SJSA1 (cell line): ENCODE results near the gene KCTD1. TPM values are rescaled to one million over a fixed set of nuclear protein-coding genes. Genes with fewer than 3 reads are reported as not detected.
A peak's percentile ranks its signal among the peaks of the same experiment; 100 is the strongest.

ENCODE experiments used
- DNase-seq, 2 experiments: peaks; one replicate each; pipeline ENCODE4 v3.0.0-alpha.2; 2015 to 2020; ENCODE audit warnings: low spot score in 2 of 2, low read depth in 1 of 2
- H3K27ac ChIP-seq: fragments of 250-450 bp; sonication (Bioruptor Pico); 2 replicates; pipeline ENCODE4 v1.5.1; 2020; ENCODE audit warnings: mild to moderate bottlenecking, moderate library complexity
- H3K27me3 ChIP-seq: fragments of 250-450 bp; sonication (Bioruptor Pico); replicated peaks from 2 replicates; pipeline ENCODE4 v1.5.1; 2020; ENCODE audit warnings: mild to moderate bottlenecking, moderate library complexity
- H3K36me3 ChIP-seq: fragments of 250-450 bp; sonication (Bioruptor Pico); 2 replicates; pipeline ENCODE4 v1.5.1; 2020; ENCODE audit warnings: mild to moderate bottlenecking
- H3K4me1 ChIP-seq: fragments of 250-450 bp; sonication (Bioruptor Pico); replicated peaks from 2 replicates; pipeline ENCODE4 v1.6.1; 2021; ENCODE audit warnings: mild to moderate bottlenecking
- H3K4me3 ChIP-seq: fragments of 250-450 bp; sonication (Bioruptor Pico); 2 replicates; pipeline ENCODE4 v1.5.1; 2020; ENCODE audit warnings: mild to moderate bottlenecking
- H3K9me3 ChIP-seq: fragments of 250-450 bp; sonication (Bioruptor Pico); replicated peaks from 2 replicates; pipeline ENCODE4 v1.5.1; 2020; ENCODE audit warnings: mild to moderate bottlenecking
- total RNA-seq: library from RNA; depleted of rRNA; stranded (reverse); fragments of >200 nt; shearing (Covaris generic); gene quantifications from 2 replicates; pipeline ENCODE4 v1.2.3, GENCODE V29; 2014

KCTD1 gene
- total RNA-seq, 1 experiment from 2014 or later, result 10.8 TPM

GRCh38 chr18:26493021-26493420 lies 55.3 kb downstream of the KCTD1 start:
- Histone ChIP-seq H3K4me3 (no peak overlapping the region), H3K4me1 (no peaks in the 10 kb centered on the region), H3K27me3 (no peaks in the 10 kb centered on the region), H3K9me3 (no peaks in the 10 kb centered on the region), H3K36me3 (0 out of 2 replicates have a peak, but pooled peaks cover 2% of the 10 kb centered on the region), H3K27ac (no peak overlapping the region)
- no peak for DNase-seq

GRCh38 chr18:26491194-26491816 lies 57.0 kb downstream of the KCTD1 start:
- no peaks in the 10 kb centered on the region for H3K27me3 ChIP-seq
- H3K27ac ChIP-seq, result no peak overlapping the region
- H3K36me3 ChIP-seq, result no peaks in the 10 kb centered on the region
- no peak for DNase-seq
- H3K4me3 ChIP-seq, result no peak overlapping the region
- no peaks in the 10 kb centered on the region for H3K9me3 ChIP-seq
- H3K4me1 ChIP-seq, result no peaks in the 10 kb centered on the region

DNA sequence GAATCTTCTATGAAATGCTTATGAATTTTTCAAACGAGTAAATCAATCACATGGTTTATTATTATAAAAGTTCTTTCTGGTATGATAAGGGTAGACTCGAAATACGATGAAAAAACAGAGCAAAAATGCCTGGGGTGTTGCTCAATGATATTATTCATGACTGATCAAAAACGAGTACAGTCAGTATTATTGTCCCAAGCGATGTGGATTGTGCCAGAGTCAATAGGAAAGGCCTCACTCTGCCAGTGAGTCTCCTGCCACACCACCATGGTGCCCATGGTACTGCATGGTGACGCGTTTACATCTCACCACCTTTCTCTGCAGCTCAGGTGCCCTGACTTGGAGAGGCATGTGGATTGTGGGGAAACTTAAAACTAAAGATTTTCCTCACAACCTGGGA lies 58.5 kb downstream of the KCTD1 start:
- Histone ChIP-seq H3K9me3 (no peaks in the 10 kb centered on the region), H3K4me1 (no peaks in the 10 kb centered on the region), H3K4me3 (no peak overlapping the region), H3K27me3 (no peaks in the 10 kb centered on the region), H3K27ac (no peak overlapping the region), H3K36me3 (no peaks in the 10 kb centered on the region)
- no peak for DNase-seq

GRCh38 chr18:26489191-26489590 lies 59.2 kb downstream of the KCTD1 start:
- no peak overlapping the region for H3K27ac ChIP-seq
- no peaks in the 10 kb centered on the region for H3K27me3 ChIP-seq
- no peaks in the 10 kb centered on the region for H3K4me1 ChIP-seq
- no peaks in the 10 kb centered on the region for H3K36me3 ChIP-seq
- no peak overlapping the region for H3K4me3 ChIP-seq
- H3K9me3 ChIP-seq, result no peaks in the 10 kb centered on the region
- no peak for DNase-seq

- no peaks in the 10 kb centered on the region for H3K36me3 ChIP-seq
- no peaks in the 10 kb centered on the region for H3K9me3 ChIP-seq
- no peak for DNase-seq
These were observed 59.8 kb downstream of the KCTD1 start for GRCh38 chr18:26488417-26489009.

GRCh38 chr18:26487437-26487836 lies 60.9 kb downstream of the KCTD1 start:
- Histone ChIP-seq H3K27me3 (no peaks in the 10 kb centered on the region), H3K4me1 (peaks cover 2% of the 10 kb centered on the region), H3K27ac (no peak overlapping the region), H3K36me3 (no peaks in the 10 kb centered on the region), H3K4me3 (no peak overlapping the region), H3K9me3 (no peaks in the 10 kb centered on the region)
- no peak for DNase-seq

More at GRCh38 chr18:26488417-26489009, 59.8 kb downstream of the KCTD1 start:
- Histone ChIP-seq H3K27ac (no peak overlapping the region), H3K4me3 (no peak overlapping the region), H3K27me3 (no peaks in the 10 kb centered on the region), H3K4me1 (no peaks in the 10 kb centered on the region)

- Histone ChIP-seq H3K4me1 (peaks cover 40% of the 10 kb centered on the region), H3K4me3 (no peak overlapping the region), H3K36me3 (no peaks in the 10 kb centered on the region), H3K27me3 (no peaks in the 10 kb centered on the region), H3K27ac (no peak overlapping the region), H3K9me3 (no peaks in the 10 kb centered on the region)
- no peak for DNase-seq
These were observed 64.7 kb downstream of the KCTD1 start for GRCh38 chr18:26483633-26484032.

GRCh38 chr18:26482569-26482968 lies 65.8 kb downstream of the KCTD1 start:
- H3K27me3 ChIP-seq, result no peaks in the 10 kb centered on the region
- peaks cover 51% of the 10 kb centered on the region for H3K4me1 ChIP-seq
- H3K4me3 ChIP-seq, result no peak overlapping the region
- no peaks in the 10 kb centered on the region for H3K9me3 ChIP-seq
- no peak overlapping the region for H3K27ac ChIP-seq
- no peak for DNase-seq
- H3K36me3 ChIP-seq, result no peaks in the 10 kb centered on the region

- DNase-seq, result peak; percentile 56 to 85
- H3K27ac ChIP-seq, result peak overlapping the region; percentile 90
- peaks cover 51% of the 10 kb centered on the region for H3K4me1 ChIP-seq
- no peaks in the 10 kb centered on the region for H3K27me3 ChIP-seq
- no peak overlapping the region for H3K4me3 ChIP-seq
- no peaks in the 10 kb centered on the region for H3K9me3 ChIP-seq
- no peaks in the 10 kb centered on the region for H3K36me3 ChIP-seq
These were observed 67.2 kb downstream of the KCTD1 start for GRCh38 chr18:26480897-26481795.

DNA sequence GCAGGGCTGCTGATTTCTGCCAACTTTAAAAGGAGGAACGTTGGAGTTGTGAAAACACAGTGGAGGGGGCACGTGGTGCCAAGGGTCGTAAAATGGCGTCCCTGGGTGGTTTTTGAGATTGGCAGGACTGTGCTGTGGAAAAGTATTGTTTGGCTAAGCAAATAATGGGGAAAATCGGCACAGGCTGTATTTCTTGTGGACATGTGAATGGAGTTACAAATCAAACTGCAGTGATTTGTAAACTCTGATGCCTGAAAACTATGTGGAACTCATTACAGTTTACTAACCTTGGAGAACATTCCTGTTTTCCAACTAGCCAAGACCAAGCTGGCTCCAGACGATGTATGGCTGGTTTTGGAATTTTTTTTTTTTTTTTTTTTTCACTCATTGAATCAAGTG lies 68.7 kb downstream of the KCTD1 start:
- Histone ChIP-seq H3K36me3 (0 out of 2 replicates have a peak, but pooled peaks cover 3% of the 10 kb centered on the region), H3K9me3 (no peaks in the 10 kb centered on the region), H3K27me3 (no peaks in the 10 kb centered on the region), H3K4me1 (peaks cover 51% of the 10 kb centered on the region), H3K27ac (peak overlapping the region; percentile 90), H3K4me3 (no peak overlapping the region)
- no peak for DNase-seq

GRCh38 chr18:26479065-26479680 lies 69.2 kb downstream of the KCTD1 start:
- H3K4me3 ChIP-seq, result no peak overlapping the region
- peaks cover 51% of the 10 kb centered on the region for H3K4me1 ChIP-seq
- peak overlapping the region; percentile 90 for H3K27ac ChIP-seq

DNA sequence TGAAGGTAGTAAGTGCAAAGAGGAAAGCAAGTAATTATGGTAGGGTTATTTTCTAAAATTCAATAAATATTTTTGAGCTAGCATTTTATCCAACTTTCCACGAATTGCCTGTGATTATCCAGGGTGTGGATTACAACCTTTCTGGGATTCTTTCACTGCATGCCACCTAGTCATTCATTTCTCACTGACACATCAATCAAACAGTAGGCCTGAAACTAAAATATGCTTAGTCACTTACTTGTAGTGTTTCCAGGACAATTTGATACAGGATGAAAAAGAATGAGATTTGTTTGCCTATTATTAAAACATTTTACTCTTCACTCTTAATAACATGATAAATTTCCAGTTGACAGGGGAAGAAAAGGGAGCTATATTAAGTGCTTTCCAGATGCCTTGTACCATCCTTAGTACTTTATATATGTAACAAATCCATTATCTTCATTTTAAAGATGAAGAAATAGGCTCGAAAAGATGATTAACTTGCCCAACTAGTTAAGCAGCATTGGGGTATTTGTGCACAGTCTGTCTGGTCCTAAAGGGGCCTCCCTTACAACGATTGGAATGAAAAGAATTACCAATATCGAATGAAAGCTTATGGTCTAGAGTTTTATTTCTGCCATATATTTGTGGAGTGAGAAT lies 70.4 kb downstream of the KCTD1 start:
- H3K27ac ChIP-seq, result peak overlapping the region; percentile 49

More at GRCh38 chr18:26479065-26479680, 69.2 kb downstream of the KCTD1 start:
- 0 out of 2 replicates have a peak, but pooled peaks cover 3% of the 10 kb centered on the region for H3K36me3 ChIP-seq
- H3K9me3 ChIP-seq, result no peaks in the 10 kb centered on the region
- no peak for DNase-seq
- H3K27me3 ChIP-seq, result no peaks in the 10 kb centered on the region

DNA sequence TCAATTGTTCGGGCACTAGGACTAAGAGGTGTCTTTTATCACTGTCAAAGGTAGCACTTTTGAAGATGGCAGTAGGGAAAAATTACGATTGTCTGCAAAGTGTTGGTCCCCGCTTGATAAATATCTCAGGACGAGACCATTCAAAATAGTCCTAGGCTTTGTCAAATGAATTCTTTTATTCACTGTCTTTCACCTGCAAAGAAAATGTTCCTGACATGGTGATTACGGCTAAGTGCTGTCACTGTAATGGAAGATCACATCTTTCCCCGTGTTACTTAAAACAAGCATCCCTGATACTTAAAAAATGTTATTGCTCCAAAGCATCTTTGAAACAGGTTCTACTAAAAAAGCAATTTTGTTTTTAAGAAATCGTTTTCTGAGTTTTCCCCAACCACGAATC lies 71.7 kb downstream of the KCTD1 start:
- peaks cover 41% of the 10 kb centered on the region for H3K4me1 ChIP-seq
- no peak for DNase-seq
- no peak overlapping the region for H3K4me3 ChIP-seq
- 0 out of 2 replicates have a peak, but pooled peaks cover 3% of the 10 kb centered on the region for H3K36me3 ChIP-seq
- H3K27me3 ChIP-seq, result no peaks in the 10 kb centered on the region
- H3K9me3 ChIP-seq, result no peaks in the 10 kb centered on the region
- no peak overlapping the region for H3K27ac ChIP-seq

More for the DNA sequence above, 70.4 kb downstream of the KCTD1 start:
- Histone ChIP-seq H3K4me1 (peaks cover 51% of the 10 kb centered on the region), H3K9me3 (no peaks in the 10 kb centered on the region), H3K36me3 (0 out of 2 replicates have a peak, but pooled peaks cover 3% of the 10 kb centered on the region), H3K4me3 (no peak overlapping the region), H3K27me3 (no peaks in the 10 kb centered on the region)
- no peak for DNase-seq
